Left ventricle myocardium inferior (tissue), 1 donor: ENCODE measurements around the gene ASTN2. TPM values are rescaled to one million over a fixed set of nuclear protein-coding genes. Genes with fewer than 3 reads are reported as not detected.

ENCODE experiments used
- DNase-seq: peaks from one replicate; pipeline ENCODE4 v3.0.0-alpha.2; 2020
- H3K27ac ChIP-seq: fragments of 200-600 bp; replicated peaks from 2 replicates; pipeline ENCODE4 v1.8.0; 2021
- H3K27me3 ChIP-seq: fragments of 200-600 bp; 2 replicates; pipeline ENCODE4 v1.8.0; 2021; ENCODE audit warnings: low read depth
- H3K36me3 ChIP-seq: fragments of 200-600 bp; 2 replicates; pipeline ENCODE4 v1.8.0; 2021
- H3K4me1 ChIP-seq: fragments of 200-600 bp; 2 replicates; pipeline ENCODE4 v1.8.0; 2021
- H3K4me3 ChIP-seq: fragments of 200-600 bp; 2 replicates; pipeline ENCODE4 v1.8.0; 2021; ENCODE audit warnings: mild to moderate bottlenecking, moderate library complexity
- H3K9me3 ChIP-seq: fragments of 200-600 bp; replicated peaks from 2 replicates; pipeline ENCODE4 v1.8.0; 2021
- intact Hi-C: fragments of 100-400 bp; cut with micrococcal nuclease; formaldehyde crosslinking; loops from one replicate; pipeline ENCODE4 v1.11.0; 2022
- total RNA-seq: library from RNA; stranded (reverse); fragmentation: NEBNext Ultra II Directional; extraction: Animal tissue kit (Norgen Biotek cat#: 25700); gene quantifications from one replicate; pipeline ENCODE4 v1.2.1, GENCODE V29; 2021
- TF ChIP-seq, protein P1 (sequence below): fragments of 200-600 bp; IDR thresholded peaks from 2 replicates; pipeline ENCODE4 v1.8.0; 2021; ENCODE audit warnings: antibody characterized with exemption, mild to moderate bottlenecking, borderline replicate concordance
- donor health status: DM: no; HTN: yes; CAD: no; lungs with severe emphysema.

Gene ASTN2
- total RNA-seq, 1 donor from 2014 or later, result 6.1 TPM

DNA sequence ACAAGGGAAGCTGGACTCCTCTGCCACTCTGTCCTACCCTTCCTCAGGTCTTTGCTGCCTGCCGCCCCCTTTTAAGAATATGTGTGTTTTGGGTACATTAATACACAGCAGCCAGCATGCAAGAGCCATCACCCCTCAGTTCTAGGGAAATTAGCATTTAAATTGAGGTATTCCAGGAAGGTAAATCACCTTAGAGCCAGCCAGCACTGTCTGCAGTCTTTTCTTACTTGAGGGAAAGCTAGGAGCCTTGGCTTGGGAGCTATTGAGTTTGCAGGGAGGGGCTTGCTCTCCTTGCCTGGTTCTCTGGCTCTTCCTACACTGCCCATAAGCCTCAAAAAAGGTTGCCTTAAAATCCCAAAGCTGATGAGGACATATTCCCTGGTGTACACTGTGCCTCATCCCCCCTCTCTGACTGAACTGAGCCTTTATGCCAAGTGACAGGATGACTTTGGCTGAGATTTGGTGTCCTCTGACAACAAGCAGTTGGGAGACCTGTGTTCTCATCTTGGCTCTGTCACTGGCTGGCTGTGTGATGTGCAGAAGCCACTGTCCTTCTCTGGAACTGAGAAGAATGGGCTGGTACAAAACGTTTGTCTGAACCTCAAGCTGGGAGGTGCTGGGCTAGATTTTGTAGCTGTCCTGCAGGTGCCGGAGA lies 673.6 kb downstream of the ASTN2 start:
- DNase-seq, result no peak
- no peaks in the 10 kb centered on the region for H3K9me3 ChIP-seq
- H3K27me3 ChIP-seq, result peaks cover 22% of the 10 kb centered on the region
- H3K4me1 ChIP-seq, result peaks cover 5% of the 10 kb centered on the region
- no peak overlapping the region for H3K4me3 ChIP-seq
- H3K27ac ChIP-seq, result no peak overlapping the region
- TF ChIP-seq, protein P1, sequence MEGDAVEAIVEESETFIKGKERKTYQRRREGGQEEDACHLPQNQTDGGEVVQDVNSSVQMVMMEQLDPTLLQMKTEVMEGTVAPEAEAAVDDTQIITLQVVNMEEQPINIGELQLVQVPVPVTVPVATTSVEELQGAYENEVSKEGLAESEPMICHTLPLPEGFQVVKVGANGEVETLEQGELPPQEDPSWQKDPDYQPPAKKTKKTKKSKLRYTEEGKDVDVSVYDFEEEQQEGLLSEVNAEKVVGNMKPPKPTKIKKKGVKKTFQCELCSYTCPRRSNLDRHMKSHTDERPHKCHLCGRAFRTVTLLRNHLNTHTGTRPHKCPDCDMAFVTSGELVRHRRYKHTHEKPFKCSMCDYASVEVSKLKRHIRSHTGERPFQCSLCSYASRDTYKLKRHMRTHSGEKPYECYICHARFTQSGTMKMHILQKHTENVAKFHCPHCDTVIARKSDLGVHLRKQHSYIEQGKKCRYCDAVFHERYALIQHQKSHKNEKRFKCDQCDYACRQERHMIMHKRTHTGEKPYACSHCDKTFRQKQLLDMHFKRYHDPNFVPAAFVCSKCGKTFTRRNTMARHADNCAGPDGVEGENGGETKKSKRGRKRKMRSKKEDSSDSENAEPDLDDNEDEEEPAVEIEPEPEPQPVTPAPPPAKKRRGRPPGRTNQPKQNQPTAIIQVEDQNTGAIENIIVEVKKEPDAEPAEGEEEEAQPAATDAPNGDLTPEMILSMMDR, result no peak
- intact Hi-C loops, result no loop called here
- H3K36me3 ChIP-seq, result no peaks in the 10 kb centered on the region

DNA sequence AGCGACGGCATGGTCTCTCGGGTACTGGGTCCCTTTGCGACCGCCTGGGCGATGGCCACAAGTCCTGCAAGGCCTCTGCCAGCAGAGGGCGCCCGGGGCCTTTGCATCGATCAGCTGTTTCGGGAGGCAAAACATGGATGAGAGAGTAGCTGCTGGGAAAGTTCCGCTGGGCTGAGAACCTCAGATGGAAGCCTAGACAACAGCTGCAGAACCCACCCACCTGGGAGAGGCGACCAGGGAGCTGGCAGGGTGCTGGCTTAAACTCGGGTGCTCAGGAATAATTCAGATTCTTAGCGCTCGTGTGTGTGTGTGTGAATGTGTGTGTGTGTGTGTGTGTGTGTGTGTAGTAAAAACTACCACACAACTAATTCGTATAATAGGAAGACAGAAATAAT lies 677.7 kb downstream of the ASTN2 start:
- intact Hi-C loops, result loop anchor here (5.0 kb wide), 1 partner anchor 125 kb away; no protein-coding TSS in a partner anchor
- Histone ChIP-seq H3K27ac (no peak overlapping the region), H3K4me3 (no peak overlapping the region), H3K9me3 (no peaks in the 10 kb centered on the region), H3K36me3 (no peaks in the 10 kb centered on the region), H3K4me1 (peaks cover 10% of the 10 kb centered on the region), H3K27me3 (peaks cover 8% of the 10 kb centered on the region)
- DNase-seq, result peak; percentile 73
- TF ChIP-seq, protein P1, result peak; percentile 87

DNA sequence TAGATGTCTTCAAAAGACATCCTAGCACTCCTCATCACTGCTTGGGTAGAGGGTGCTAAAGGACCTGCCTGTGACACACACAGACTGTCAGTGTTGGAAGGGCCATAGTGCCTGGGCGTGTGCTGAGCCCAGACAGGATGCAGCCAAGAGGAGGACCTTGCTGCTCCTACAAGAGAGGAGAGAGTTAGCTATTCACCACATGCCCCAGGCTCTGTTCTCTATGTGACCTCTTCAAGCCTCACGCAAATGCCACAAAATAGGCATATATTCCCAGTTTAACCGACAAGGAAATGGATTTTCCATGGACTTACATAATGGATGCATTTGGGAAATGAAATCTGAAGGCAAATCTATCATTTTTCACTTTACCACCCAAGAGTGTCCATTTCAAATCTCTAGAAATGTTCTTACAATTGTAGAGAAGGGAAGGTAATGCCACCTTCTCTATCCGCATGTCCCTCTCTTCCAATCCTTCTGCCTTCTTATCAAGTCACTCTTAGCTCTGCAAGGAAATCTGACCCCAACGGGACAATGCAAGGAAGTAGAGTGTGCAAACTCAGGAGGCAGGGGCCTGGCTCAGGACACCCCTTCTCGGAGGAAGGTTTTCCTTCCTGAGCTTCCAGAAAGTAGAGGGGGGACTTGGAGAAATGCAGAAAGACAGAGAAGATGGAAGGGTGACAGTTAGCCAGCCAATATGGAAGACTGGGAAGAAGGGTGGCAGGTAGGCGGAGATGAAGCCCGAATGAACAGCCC lies 678.3 kb downstream of the ASTN2 start:
- H3K4me1 ChIP-seq, result peaks cover 10% of the 10 kb centered on the region
- intact Hi-C loops, result loop anchor here (5.0 kb wide), 1 partner anchor 126 kb away; no protein-coding TSS in a partner anchor
- no peak overlapping the region for H3K27ac ChIP-seq
- H3K36me3 ChIP-seq, result no peaks in the 10 kb centered on the region
- TF ChIP-seq, protein P1, result no peak
- H3K4me3 ChIP-seq, result no peak overlapping the region
- H3K9me3 ChIP-seq, result no peaks in the 10 kb centered on the region
- peaks cover 9% of the 10 kb centered on the region for H3K27me3 ChIP-seq
- DNase-seq, result no peak

DNA sequence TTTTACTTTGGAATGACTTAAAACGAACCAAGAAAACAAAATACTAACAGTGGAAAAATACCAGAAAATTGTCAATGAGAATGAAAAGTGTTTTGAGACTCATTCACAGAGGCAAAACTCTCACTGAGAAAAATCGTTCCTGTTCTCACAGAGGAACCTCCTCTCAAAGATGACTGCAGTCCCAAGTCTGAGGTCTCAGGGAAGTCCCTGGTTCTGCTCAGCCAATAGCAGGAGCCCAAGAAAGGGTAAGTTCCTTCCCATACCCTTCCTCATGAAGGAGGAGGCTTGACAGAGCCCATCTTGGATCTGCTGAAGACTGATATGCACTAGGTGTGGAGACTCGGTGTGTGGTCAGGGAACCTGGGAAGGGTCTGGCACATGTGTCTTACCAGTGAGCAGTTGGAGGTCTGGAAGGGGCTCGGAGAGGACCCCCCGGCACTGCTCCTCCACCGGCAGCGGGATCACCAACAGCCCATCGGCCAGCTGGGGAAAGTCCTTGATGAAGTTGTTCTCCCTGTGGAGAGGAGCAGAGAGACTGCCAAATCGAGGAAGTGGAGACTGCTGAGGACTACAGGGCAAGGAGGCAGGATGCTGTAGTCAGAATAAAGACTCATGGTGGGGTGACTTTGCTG lies 681.7 kb downstream of the ASTN2 start:
- Histone ChIP-seq H3K27ac (no peak overlapping the region), H3K36me3 (no peaks in the 10 kb centered on the region), H3K4me3 (no peak overlapping the region), H3K27me3 (peaks cover 7% of the 10 kb centered on the region), H3K9me3 (no peaks in the 10 kb centered on the region), H3K4me1 (peaks cover 10% of the 10 kb centered on the region)
- TF ChIP-seq, protein P1, result no peak
- DNase-seq, result no peak
- intact Hi-C loops, result no loop called here

DNA sequence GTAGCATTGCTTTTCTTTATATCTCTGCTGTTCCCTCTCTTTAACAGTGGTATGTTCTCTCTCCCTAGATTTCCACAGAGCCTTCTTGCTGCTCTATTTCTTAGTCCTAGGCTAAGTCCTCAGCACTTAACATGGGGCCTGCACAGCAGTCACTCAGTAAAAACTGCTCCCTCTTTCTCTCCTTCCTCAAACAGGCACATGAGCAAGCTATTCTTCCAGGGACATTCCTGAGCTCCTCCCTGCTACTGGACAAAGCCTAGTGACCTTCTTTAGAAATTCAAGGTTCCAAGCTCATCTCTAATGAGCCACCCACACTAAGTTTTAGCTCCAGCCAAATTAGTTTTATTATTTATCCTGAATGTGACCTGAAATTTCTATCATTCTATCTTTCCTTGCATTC lies 688.3 kb downstream of the ASTN2 start:
- Histone ChIP-seq H3K4me3 (no peak overlapping the region), H3K27ac (no peak overlapping the region), H3K36me3 (no peaks in the 10 kb centered on the region), H3K9me3 (no peaks in the 10 kb centered on the region), H3K27me3 (peaks cover 5% of the 10 kb centered on the region), H3K4me1 (no peaks in the 10 kb centered on the region)
- TF ChIP-seq, protein P1, result no peak
- no peak for DNase-seq
- intact Hi-C loops, result no loop called here
